Neuronal stem cell (in vitro differentiated cells): Measurements from ENCODE around the gene CD58.

ENCODE experiments used
- DNase-seq: peaks from one replicate; pipeline ENCODE4 v3.0.0-alpha.2; 2013; ENCODE audit warnings: low spot score
- H2AFZ ChIP-seq: one replicate; pipeline ENCODE4 v1.6.1; 2013; ENCODE audit warnings: mild to moderate bottlenecking, low read length, inconsistent platforms
- H2AK5ac ChIP-seq: 2 replicates; pipeline ENCODE4 v1.6.1; 2013; ENCODE audit warnings: low read depth, mild to moderate bottlenecking, inconsistent platforms, low read length, moderate library complexity, mixed read lengths
- H2BK120ac ChIP-seq: 2 replicates; pipeline ENCODE4 v1.6.1; 2013; ENCODE audit warnings: low read depth, mild to moderate bottlenecking, inconsistent platforms, low read length, moderate library complexity, mixed read lengths
- H2BK12ac ChIP-seq: one replicate; pipeline ENCODE4 v1.6.1; 2013; ENCODE audit warnings: low read length, inconsistent platforms
- H2BK15ac ChIP-seq: 2 replicates; pipeline ENCODE4 v1.6.1; 2013; ENCODE audit warnings: mild to moderate bottlenecking, low read length, inconsistent platforms, mixed read lengths
- H2BK5ac ChIP-seq: one replicate; pipeline ENCODE4 v1.6.1; 2013; ENCODE audit warnings: inconsistent platforms, mild to moderate bottlenecking, low read length, moderate library complexity
- H3K14ac ChIP-seq: one replicate; pipeline ENCODE4 v1.6.1; 2013; ENCODE audit warnings: low read length, inconsistent platforms
- H3K18ac ChIP-seq: 2 replicates; pipeline ENCODE4 v1.6.1; 2013; ENCODE audit warnings: low read length, inconsistent platforms
- H3K23ac ChIP-seq: 2 replicates; pipeline ENCODE4 v1.6.1; 2013; ENCODE audit warnings: low read depth, mild to moderate bottlenecking, mixed read lengths, low read length, inconsistent platforms; ENCODE audit not compliant: poor library complexity
- H3K27ac ChIP-seq: replicated peaks from 3 replicates; pipeline ENCODE4 v1.5.1; 2013; ENCODE audit warnings: low read length, inconsistent platforms
- H3K27me3 ChIP-seq, 3 experiments: 2 replicates each; pipeline ENCODE4 v1.6.1; 2013; ENCODE audit warnings: low read length in 3 of 3, mild to moderate bottlenecking in 2 of 3, inconsistent platforms in 1 of 3, low read depth in 1 of 3, mixed read lengths in 1 of 3, moderate library complexity in 1 of 3; ENCODE audit not compliant: control insufficient read depth in 3 of 3, insufficient read depth in 3 of 3
- H3K36me3 ChIP-seq, 2 donors: replicated peaks in 1 of 2; 2 replicates each; pipeline ENCODE4 v1.6.1; 2013; ENCODE audit warnings: low read length in 2 of 2; ENCODE audit not compliant: control insufficient read depth in 2 of 2, insufficient read depth in 2 of 2
- H3K4ac ChIP-seq: 2 replicates; pipeline ENCODE4 v1.6.1; 2013; ENCODE audit warnings: inconsistent platforms, mild to moderate bottlenecking, low read length, moderate library complexity
- H3K4me1 ChIP-seq, 2 donors: 1 replicate in 1 of 2; 2 replicates in 1 of 2; pipeline ENCODE4 v1.6.1; 2013; ENCODE audit warnings: low read length in 2 of 2, low read depth in 1 of 2; ENCODE audit not compliant: control insufficient read depth in 2 of 2, insufficient read depth in 1 of 2
- H3K4me2 ChIP-seq: one replicate; pipeline ENCODE4 v1.6.1; 2013; ENCODE audit warnings: mild to moderate bottlenecking, low read length, inconsistent platforms; ENCODE audit not compliant: insufficient read depth, poor library complexity, severe bottlenecking
- H3K4me3 ChIP-seq, 2 donors: 2 replicates each; pipeline ENCODE4 v1.5.1; 2013; ENCODE audit warnings: low read length in 2 of 2, mild to moderate bottlenecking in 2 of 2, inconsistent platforms in 1 of 2, moderate library complexity in 1 of 2
- H3K79me1 ChIP-seq: one replicate; pipeline ENCODE4 v1.6.1; 2013; ENCODE audit warnings: low read depth, mild to moderate bottlenecking, inconsistent platforms, low read length, moderate library complexity
- H3K9ac ChIP-seq: one replicate; pipeline ENCODE4 v1.6.1; 2013; ENCODE audit warnings: mild to moderate bottlenecking, low read depth, low read length, inconsistent platforms; ENCODE audit not compliant: poor library complexity
- H3K9me3 ChIP-seq, 2 donors: replicated peaks in 1 of 2; 2 replicates each; pipeline versions ENCODE3 to v1.6.1; 2013; ENCODE audit warnings: low read length in 2 of 2, mild to moderate bottlenecking in 2 of 2, inconsistent platforms in 1 of 2, low read depth in 1 of 2, mixed read lengths in 1 of 2, moderate library complexity in 1 of 2; ENCODE audit not compliant: control insufficient read depth in 2 of 2, insufficient read depth in 1 of 2
- H4K8ac ChIP-seq: one replicate; pipeline ENCODE4 v1.6.1; 2013; ENCODE audit warnings: low read depth, mild to moderate bottlenecking, inconsistent platforms, low read length, moderate library complexity
- H4K91ac ChIP-seq: one replicate; pipeline ENCODE4 v1.6.1; 2013; ENCODE audit warnings: low read length, low read depth, mild to moderate bottlenecking, inconsistent platforms; ENCODE audit not compliant: poor library complexity
- WGBS, 2 donors: extraction: QIAGEN DNeasy Blood & Tissue Kit; methylation state at CpG; one replicate each; pipeline ENCODE4 v1.1.7; 2013; ENCODE audit warnings: missing lambda C conversion rate in 2 of 2, mixed read lengths in 1 of 2; ENCODE audit not compliant: insufficient read length in 2 of 2, insufficient replicate concordance in 1 of 2; ENCODE audit errors: extremely low coverage in 2 of 2; 5-methylcytosine and 5-hydroxymethylcytosine counted together

The CD58 gene

DNA sequence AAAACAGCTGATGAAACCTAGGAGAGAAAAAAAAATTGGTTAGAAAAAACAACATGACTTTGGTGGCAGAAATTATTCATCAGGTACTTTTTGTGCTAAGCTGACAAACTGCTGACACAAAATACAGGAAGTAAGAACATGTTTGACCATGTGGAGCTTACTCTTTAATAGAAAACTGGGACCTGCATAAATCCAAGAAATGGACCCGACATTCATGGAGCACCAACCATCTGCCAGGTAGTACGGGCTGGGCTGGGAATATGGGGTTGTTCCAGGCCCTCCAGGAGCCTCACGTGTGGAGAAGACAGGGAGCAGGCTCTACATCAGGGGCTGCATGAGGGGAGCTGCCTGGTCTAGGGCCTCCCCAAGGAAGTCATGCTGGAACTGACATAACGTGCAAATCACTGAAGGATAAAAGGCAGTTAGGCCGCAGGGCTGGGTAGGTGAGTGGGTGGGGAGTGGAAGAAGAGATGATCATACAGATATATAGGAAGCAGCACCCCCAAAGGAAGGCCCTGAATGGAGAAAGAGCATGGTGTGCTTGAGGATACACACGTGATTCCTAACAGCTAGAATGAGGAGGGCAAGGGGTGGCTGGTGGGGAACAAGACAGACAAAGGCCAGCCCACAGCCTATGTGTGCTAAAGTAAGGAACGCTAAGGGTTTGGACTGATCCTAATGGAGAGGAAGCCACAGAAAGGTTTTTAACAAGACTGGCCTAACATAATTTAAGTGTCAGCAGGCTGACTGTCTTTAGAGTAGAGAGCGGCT is 26.1 kb downstream of the CD58 start:
- H2AFZ ChIP-seq: no peak overlapping the region
- no peak overlapping the region for H3K14ac ChIP-seq
- WGBS, 2 donors: no CpG with 5 or more reads among the region's 8 CpGs
- H3K79me1 ChIP-seq: no peaks in the 10 kb centered on the region
- H3K4me3 ChIP-seq: no peak overlapping the region
- H2BK5ac ChIP-seq: no peak overlapping the region
- no peak for DNase-seq
- H2BK15ac ChIP-seq: no peak overlapping the region
- H4K8ac ChIP-seq: no peak overlapping the region
- H3K4ac ChIP-seq: no peak overlapping the region
- peaks cover 1 to 5% of the 10 kb centered on the region in 2 donors for H3K36me3 ChIP-seq
- H2BK120ac ChIP-seq: no peak overlapping the region
- H3K27ac ChIP-seq: no peak overlapping the region
- no peak overlapping the region for H3K18ac ChIP-seq
- no peak overlapping the region for H3K4me2 ChIP-seq
- H3K9ac ChIP-seq: no peak overlapping the region
- no peak overlapping the region for H2BK12ac ChIP-seq
- H4K91ac ChIP-seq: no peak overlapping the region
- peaks cover 0 to 2% of the 10 kb centered on the region in 2 donors for H3K9me3 ChIP-seq
- no peak overlapping the region for H3K23ac ChIP-seq
- H3K27me3 ChIP-seq: peaks cover 0 to 3% (median 0%) of the 10 kb centered on the region in 3 experiments
- peaks cover 0 to 3% of the 10 kb centered on the region in 2 donors for H3K4me1 ChIP-seq
- no peak overlapping the region for H2AK5ac ChIP-seq

GRCh38 chr1:116540088-116540487 is 30.7 kb downstream of the CD58 start:
- no peak overlapping the region for H3K14ac ChIP-seq
- no peak overlapping the region for H2BK120ac ChIP-seq
- no peak overlapping the region for H3K18ac ChIP-seq
- H2AFZ ChIP-seq: no peak overlapping the region
- no peak overlapping the region for H3K4me3 ChIP-seq
- no peak overlapping the region for H2AK5ac ChIP-seq
- peaks cover 0 to 1% of the 10 kb centered on the region in 2 donors for H3K4me1 ChIP-seq
- H2BK12ac ChIP-seq: no peak overlapping the region
- peaks cover 0 to 2% of the 10 kb centered on the region in 2 donors for H3K9me3 ChIP-seq
- H2BK15ac ChIP-seq: no peak overlapping the region
- H4K8ac ChIP-seq: no peak overlapping the region
- no peaks in the 10 kb centered on the region for H3K79me1 ChIP-seq
- H3K4ac ChIP-seq: no peak overlapping the region
- no peak overlapping the region for H3K9ac ChIP-seq
- no peaks in the 10 kb centered on the region for H3K27me3 ChIP-seq
- no peak overlapping the region for H3K4me2 ChIP-seq
- no peak overlapping the region for H2BK5ac ChIP-seq
- H4K91ac ChIP-seq: no peak overlapping the region
- H3K23ac ChIP-seq: no peak overlapping the region
- no peak overlapping the region for H3K27ac ChIP-seq
- peaks cover 1 to 7% of the 10 kb centered on the region in 2 donors for H3K36me3 ChIP-seq
- DNase-seq: no peak

GRCh38 chr1:116538544-116538943 is 32.3 kb downstream of the CD58 start:
- Histone ChIP-seq H3K36me3 (peaks cover 1 to 9% of the 10 kb centered on the region in 2 donors), H3K9me3 (peaks cover 0 to 3% of the 10 kb centered on the region in 2 donors), H3K4me2 (no peak overlapping the region), H3K79me1 (no peaks in the 10 kb centered on the region), H4K91ac (no peak overlapping the region), H3K4me1 (peaks cover 0 to 1% of the 10 kb centered on the region in 2 donors), H4K8ac (no peak overlapping the region), H3K14ac (no peak overlapping the region), H3K4ac (no peak overlapping the region), H2BK5ac (no peak overlapping the region), H3K4me3 (no peak overlapping the region), H2AK5ac (no peak overlapping the region), H2BK15ac (no peak overlapping the region), H2AFZ (no peak overlapping the region), H3K27ac (no peak overlapping the region), H3K9ac (no peak overlapping the region), H3K27me3 (no peaks in the 10 kb centered on the region), H3K23ac (no peak overlapping the region), H2BK120ac (no peak overlapping the region), H3K18ac (no peak overlapping the region), H2BK12ac (no peak overlapping the region)
- WGBS, 2 donors: no CpG with 5 or more reads among the region's 1 CpG
- no peak for DNase-seq

DNA sequence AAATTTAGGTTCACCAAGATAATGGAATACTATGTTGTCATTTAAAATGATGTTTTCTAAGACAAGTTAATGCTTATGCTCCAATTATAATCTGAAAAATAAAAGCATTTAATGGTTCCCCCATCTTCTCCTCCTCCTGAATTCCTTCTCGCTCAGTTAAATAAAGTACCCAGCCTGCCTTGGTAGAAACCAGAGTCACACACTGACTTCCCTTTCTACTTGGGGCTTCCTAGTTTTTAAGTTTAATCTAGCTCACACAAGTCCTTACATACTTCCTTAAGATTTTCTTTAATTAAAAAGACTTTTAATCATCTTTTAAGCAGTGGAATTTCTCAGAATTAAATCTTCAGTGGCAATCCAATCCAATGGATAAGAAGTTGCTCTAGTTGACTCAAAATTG is 32.9 kb downstream of the CD58 start:
- Histone ChIP-seq H4K8ac (no peak overlapping the region), H2BK5ac (no peak overlapping the region), H3K4ac (no peak overlapping the region), H2BK12ac (no peak overlapping the region), H3K18ac (no peak overlapping the region), H3K27me3 (no peaks in the 10 kb centered on the region), H3K4me2 (no peak overlapping the region), H3K14ac (no peak overlapping the region), H3K27ac (no peak overlapping the region), H3K4me3 (no peak overlapping the region), H3K9me3 (peaks cover 0 to 2% of the 10 kb centered on the region in 2 donors), H3K36me3 (peaks cover 0 to 4% of the 10 kb centered on the region in 2 donors), H4K91ac (no peak overlapping the region), H2BK15ac (no peak overlapping the region), H3K23ac (no peak overlapping the region), H3K4me1 (no peaks in the 10 kb centered on the region), H2AK5ac (no peak overlapping the region), H2AFZ (no peak overlapping the region), H2BK120ac (no peak overlapping the region), H3K9ac (no peak overlapping the region), H3K79me1 (no peaks in the 10 kb centered on the region)
- no peak for DNase-seq
- WGBS, 2 donors: no CpG with 5 or more reads among the region's 1 CpG
